NCI-H1417 treated with DMSO at 0.1 percent for 48 hours (cell line): ENCODE data around the gene AHI1.

ENCODE experiments used
- DNase-seq: peaks from one replicate; lab custom pipeline; 2025; lab: John Stamatoyannopoulos, UW

AHI1 gene

DNA sequence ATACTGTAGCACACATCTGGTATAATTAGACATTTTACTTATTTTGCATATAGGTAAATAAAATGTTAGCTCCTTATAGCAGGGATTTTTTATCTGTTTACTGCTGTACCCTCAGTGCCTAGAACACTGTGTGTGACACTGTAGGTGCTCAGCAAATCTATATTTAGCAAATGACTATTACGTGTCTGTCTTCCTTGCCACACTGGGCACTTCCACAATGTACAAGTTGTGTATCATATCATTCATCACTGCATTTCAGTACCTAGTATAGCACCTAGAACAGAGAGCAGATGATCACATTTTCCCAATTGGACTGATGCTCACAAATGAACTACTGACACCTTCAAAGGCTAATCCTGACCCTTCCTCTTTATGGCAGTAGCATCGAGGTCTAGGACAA, 200.8 kb downstream of the AHI1 start:
- no peak for DNase-seq

DNA sequence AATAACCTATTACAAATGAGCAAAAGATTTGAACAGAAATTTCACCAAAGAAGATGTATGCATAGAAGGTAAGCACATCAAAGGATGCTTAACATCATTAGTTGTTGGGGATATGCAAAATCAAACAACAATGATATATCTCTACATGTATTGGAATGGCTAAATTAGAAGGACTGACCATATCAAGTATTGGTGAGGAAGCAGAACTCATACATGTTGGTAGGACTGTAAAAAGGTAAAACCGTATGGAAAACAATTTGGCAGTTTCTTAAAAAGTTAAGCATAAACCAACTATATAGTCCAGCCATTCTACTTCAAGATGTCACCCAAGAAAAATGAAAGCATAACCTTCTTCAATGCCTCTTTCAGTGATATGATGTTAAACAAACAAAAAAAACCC, 202.5 kb downstream of the AHI1 start:
- DNase-seq = no peak

DNA sequence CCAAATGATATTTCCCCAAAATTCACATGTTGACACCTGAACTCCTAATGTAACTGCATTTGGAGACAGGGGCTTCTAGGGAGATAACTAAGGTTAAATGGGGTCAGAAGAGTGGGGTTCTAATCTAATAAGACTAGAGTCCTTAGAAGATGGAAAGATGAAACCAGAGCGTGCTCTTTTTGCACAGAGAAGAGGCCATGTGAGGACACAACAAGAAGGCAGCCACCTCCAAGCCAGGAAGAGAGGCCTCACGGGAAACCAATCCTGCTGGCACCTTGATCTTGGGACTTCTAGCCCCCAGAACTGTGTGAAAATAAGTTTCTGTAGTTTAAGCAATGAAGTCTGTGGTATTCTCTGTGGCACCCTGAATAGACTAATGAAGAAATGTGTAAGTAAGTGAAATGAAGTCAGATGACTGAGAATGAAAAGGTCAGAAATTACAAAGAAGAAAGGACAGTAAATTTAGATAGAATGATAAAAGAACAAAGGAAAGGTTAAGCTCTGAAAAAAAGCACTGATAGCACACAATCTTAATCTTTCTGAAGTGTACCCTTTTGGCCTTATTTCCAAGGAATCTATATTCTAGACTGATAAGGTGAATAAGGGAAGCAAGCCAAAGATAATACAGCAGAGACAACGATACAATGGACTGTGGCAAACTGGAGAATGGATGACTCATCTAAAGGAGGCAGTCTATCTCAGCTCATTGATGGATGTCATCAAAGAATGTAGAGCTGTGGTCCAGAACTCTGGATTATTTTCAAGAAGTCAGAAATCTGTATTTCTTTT, 206.1 kb downstream of the AHI1 start:
- no peak for DNase-seq

DNA sequence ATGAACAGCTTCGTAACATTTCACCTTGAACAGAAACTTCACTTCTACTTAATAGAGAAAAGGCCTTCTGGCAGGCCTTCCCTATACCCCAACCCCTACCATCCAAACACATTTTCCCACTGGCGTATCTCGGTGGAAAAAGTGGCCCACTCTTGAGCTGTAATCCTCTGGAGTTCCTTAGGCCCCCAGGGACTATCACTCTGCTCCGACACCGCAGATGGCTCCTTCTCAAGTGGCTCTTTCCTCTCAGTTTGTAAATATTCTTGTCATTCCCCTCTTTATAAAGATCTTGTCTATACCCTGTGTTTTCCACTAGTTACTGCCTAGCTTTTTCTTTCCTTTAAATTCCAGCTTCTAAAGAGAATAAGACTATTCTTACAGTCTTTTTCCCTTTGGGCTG, 207.7 kb downstream of the AHI1 start:
- no peak for DNase-seq

DNA sequence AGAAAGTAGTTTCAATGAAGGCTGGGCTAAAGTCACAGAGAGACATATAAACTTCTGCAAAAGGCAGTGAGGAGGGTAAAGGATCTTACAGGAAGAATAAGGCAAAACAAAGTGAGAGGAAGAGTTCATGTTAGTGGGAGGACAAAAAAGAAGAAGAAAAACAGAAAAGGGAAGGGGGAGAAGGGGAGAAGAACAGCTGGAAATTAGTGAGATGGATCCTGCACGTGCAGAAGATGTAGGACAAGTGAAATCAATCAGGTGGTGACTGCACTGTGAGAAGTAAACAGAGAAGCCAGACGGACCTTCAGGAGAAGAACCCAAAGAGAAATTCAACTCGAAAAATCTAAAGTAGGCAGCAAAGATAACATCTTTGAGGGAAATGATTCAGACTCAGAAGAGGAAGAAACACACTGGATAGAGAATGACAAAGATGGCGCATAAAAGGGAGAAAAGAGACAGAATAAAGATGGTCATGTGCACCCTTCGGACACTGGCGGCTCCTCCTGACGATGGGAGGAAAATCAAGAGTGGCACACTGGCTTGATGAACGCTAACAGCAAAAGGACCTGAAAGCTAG, 210.5 kb downstream of the AHI1 start:
- no peak for DNase-seq

DNA sequence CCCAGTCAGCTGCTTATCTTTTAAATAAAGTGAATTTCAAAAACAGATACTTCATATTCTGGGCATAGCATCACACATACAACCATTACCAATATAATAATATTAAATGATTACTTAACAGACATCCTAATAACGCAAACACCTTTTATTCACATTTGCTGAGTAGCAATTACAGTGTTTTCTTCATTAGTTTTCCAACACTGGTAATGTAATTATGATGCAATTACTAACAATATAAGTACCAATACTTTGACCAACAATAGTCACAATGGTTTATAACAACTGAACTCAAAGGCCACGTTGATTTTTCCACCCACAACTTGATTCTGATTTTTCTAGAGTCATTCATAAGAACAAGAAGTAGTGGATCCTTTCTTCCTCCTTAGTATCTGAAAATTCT, 212.4 kb downstream of the AHI1 start:
- no peak for DNase-seq

DNA sequence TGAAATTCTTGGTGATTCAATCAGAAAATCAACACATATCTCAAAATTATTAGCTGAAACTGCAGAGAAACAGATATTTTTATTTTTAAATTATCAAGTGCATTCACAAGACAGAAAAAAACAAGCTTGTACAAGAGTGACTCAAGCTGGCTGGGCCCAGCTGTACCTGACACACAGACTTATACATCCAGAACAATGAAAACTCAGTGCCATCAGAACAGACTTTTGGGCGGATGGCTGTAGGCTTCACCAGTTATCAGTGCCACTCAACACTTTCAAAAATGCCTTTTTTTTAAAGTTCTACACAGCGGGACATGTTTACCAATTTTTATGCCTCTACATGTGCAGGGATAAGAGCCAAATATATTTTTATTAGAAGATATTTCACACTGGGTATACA, 213.6 kb downstream of the AHI1 start:
- DNase-seq = no peak

DNA sequence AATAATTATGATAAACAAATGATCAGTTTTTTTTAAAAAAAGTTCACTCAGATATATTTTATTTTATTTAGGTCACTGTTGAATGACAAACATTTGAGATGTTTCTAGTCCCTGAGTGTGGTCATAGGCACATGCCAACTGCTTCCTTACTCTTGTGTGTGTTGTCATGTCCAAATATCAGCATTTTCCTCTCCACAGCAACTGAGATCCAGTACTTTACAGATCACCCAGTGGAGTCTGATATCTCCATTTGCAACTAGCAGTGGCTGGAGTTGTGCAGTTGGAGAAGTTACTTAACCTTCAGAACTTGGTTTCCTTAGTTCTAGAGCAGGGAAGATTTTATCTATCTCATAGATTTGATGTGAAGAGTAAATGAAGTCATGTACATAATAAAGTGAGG, 215.1 kb downstream of the AHI1 start:
- no peak for DNase-seq

DNA sequence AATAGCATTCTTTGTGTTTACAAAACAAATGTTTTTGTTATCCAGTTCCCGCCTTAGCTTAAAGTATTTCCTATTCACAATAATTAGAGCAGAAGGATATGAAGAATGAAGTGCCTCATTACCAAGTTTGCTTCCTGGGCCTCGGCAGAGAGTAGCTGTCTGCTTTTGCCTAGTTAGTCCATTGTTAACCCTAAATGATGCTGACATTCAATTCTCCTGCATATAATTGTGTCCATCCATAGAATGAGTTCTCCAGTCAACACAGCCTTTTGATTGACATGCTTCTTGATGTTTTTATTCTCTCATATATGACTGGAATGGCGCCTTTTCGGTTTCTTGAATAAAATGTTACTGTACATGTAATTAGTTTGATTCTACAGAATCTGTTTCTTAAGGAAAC, 215.6 kb downstream of the AHI1 start:
- no peak for DNase-seq

DNA sequence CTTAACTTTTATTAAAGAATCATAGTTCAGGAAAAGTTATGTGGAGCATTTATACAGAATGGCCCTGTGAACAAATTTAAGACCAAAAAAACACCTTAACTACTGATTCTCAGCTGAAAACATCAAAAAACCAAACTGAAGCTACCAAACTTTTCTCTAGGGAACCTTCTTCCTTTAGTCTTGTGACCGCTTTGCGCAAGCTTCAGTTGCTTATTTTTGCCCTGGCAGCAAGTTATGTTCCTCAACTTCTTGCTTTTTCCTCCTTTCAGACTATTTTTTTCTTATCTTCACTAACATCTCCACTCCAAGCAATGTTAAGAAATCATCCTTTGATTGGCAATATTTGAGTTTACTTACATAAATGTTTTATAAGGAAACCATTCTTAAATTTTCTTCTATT, 216.3 kb downstream of the AHI1 start:
- DNase-seq = no peak

DNA sequence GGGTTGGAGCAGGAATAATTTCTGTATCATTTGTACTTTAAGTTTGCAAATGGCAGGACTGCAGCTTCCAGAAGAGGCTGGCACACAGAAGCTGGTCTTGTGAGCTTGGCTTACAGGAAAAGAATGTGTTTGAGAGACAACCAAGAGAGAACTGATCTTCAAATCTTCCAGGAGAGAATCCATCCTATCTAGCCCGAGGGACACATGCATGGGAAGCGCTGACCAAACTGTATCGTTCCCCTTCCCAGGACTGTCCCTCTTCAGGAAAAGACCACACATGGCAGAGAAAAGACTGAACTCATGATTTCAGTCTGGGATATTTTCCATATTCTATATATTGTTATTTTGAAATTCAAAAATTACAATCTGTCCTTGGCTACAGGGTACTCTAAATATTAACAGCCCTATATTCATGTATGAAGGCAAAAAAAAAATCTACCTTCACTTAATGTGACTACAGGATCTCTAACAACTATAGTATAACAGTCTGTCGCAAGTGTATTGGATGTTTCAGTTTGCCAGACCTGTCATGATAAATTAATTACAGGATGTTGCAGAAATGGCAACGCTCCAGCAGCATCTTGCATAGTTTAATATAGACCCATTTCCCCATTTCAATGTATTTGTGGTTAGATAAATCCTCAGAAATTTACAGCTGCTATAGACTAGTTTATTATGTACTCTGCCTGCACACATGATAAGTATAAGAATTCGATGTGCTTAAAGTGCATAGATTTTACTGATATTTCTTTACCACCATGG, 217.0 kb downstream of the AHI1 start:
- no peak for DNase-seq

DNA sequence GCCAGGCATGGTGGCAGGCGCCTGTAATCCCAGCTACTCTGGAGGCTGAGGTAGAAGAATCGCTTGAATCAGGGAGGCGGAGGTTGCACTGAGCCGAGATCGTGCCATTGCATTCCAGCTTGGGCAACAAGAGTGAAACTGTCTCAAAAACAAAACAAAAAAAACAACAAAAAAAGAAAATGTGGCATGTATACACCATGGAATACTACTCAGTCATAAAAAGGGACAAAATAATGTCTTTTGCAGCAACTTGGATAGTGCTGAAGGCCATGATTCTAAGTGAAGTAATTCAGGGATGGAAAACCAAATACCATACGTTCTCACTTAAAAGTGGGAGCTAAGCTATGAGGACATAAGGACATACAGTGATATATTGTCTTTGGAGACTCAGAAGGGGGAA, 220.1 kb downstream of the AHI1 start:
- DNase-seq = no peak

DNA sequence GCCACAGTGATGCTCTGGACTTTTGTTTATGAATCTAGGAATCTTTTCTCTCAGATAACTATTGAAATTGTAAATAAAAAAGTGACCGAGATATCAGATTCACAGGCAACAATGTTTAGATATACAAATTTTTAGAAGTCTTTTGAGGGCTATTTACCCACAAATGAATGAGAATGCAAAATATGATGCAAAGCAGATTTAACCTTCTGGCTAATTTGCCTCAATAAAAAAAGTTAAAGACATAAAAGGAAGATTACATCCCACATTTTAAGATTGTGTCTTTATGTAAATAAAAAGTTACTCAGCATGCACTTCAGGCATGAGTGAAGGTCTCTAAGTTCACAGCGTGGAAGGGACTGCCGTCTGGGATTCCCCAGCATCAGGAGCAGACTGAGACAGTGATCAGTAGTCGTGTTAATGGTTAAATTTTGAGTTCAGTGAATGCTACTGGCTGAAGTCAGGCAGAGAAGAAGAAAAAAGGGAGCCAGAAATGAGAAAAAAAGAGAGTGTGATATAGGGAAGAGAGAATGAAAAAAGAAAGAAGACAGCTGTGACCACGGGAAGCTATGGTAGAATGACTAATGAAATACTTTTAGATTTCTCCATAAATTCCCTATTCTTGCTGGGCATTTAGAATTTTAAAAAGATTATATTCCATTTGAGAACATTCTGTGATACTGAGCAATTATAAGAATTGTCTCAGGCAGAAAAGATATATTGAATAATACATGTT, 222.8 kb downstream of the AHI1 start:
- DNase-seq = no peak

DNA sequence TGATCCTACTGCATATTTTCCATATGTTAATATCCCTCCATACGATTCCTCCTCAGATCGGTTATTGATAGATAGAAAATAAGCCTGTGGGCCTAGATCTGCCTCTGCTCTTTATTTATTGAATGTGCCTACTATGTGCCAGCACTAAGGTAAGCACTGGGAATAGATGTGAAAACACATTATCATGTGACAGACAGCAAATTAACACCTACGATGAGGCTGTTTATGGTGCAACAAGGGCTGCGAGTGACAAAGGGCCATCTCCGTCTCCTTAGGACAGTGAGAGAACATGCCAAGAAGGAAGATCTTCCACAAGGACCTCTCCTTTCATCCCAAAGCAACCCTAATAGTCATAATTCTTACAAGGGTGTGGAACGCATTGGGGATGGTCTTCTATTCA, 225.9 kb downstream of the AHI1 start:
- no peak for DNase-seq

DNA sequence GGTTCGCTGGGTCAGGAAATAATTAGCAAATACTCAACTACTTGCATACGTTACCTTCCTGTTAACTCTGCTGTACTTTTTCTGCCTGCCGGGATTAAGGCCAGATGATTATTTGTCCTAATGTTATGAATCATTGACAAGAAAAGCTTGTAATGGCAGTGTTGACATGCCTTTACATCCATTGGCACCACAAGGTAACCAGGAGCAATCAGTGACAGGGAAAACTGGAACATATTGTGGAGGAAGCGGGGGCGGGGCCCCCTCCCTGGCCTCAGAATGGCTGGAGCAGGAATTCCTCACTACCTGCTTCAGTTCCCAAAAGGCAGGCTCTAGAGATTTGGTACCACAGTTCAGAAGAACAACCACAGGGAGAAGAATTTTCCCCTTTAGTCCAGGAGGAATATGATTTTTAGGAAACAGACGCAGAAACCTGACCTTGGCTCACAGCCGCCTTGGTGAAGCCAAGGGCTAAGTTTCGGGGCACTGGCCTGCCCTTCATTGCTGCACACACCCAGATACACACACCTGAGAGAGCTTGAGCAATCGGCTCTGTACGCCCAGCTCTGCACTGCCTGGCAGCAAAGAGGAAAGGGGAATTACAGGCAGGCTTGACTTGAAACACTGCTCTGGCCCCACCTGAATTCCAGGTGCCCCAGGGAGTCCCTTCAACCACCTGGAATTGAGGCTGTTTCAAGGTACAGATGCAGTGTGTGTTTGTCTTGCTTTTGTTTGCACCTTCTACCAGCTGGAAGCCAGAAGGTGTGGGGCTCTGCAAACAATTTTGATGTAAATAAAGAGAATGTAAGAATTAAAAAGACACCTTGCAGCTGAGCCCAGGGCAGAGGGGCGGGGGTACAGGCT, 226.6 kb downstream of the AHI1 start:
- DNase-seq = peak; percentile 92

DNA sequence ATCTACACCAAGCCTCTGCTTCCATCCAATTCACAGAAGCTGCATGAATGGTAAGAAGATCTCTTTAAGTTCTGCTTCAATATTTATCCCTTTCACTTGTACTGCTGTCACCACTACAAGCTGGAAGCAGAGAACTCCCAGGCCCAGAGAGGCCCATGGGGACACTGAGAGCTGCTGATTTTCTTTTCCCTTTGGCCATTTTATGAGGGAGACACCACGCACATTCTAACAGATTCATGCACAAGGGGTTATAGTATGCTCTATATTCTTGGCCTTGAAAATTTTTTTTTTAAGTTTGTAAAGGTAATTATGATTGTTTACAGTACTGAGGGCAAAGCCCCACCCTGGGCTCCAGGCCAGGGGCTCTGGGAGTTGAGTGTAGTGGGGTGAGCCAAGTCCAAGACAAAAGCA, 228.1 kb downstream of the AHI1 start:
- no peak for DNase-seq

DNA sequence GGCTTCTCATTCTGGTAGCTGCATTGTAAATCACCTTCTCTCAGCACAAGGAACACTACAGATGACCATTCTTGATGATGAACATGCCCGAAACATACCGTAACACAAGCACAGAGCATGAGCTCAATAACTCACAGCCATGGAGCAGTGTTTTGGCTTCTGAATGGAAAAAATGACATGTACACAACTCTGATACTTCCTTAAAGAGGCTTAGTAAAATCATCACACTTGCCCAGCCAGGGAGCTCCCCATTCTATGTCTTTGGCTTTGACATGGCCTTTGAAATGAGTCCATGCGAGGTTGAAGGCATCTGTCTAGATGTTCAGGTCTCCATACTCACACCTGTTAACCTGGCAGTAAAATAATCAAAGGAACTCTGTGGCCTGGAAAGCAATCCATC, 228.8 kb downstream of the AHI1 start:
- no peak for DNase-seq

DNA sequence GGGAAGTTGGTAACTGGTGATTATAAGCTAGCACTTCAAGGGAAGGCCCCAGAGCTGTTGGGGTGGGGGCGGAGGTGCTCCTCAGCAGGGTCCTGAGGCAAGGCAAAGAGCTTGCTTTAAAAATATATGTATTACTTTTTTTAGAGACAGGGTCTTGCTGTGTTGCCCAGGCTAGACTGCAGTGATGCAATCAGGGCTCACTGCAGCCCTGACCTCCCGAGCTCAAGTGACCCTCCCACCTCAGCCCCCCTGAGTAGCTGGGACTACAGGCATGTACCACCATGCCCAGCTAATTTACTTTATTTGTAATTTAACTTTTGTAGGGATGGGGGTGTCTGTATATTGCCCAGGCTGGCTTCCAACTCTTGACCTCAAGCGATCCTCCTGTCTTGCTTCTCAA, 229.3 kb downstream of the AHI1 start:
- no peak for DNase-seq

DNA sequence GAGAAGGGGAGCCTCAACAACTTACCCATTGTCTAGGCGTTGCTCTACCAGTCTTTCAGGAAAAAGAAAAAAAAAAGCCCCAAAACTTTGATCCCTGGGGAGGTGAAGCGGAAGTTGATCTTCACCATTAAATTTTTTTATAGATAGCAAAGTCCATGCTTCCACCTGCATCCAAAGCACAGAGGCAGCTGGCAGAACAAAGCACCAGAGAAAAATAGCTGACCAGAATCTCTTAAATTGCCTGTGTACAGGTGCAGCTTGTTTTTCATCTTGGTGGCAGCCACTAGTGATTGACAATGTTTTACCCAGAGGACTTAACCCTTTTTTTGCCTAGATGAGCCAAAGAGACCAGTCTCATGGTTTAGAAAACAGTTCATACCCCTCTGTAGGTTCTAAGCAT, 230.5 kb downstream of the AHI1 start:
- peak; percentile 78 for DNase-seq

DNA sequence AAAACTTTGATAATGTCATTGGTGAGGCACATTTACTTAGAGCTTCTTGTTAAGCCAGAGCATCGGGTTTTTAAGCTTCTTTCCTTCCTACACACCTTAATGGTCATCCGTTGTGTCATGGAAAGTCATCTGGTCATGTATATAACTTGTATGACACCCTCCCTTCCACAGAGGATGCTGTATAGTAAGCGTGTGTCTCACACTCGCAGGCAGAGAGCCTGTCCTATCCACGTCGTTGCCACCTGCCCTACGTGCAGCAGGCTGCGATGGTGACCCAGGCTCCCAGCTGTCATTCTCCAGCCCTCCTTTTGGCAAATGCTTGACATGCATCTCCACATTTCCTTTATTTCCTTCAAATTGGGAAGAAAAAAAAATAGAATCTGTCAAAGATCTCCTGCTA, 230.9 kb downstream of the AHI1 start:
- peak; percentile 78 for DNase-seq

DNA sequence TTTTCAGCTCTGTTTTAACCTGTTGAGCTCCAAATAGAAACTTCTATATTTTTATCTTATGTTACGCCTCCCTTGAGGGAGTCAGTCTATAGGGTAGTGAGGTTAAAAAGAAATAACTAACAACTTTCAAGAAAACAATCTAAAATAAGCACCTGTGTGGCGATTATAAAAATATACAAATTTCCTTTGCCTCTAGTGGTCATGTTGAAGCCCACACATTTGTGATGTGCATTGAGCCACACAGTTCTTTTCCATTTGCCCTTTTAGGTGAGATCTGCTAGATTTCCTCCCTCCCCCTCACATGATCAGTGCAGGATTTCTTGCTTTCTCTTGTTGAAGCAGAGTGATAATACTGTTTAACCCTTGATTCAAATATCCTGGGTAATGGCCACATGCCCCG, 232.3 kb downstream of the AHI1 start:
- DNase-seq = no peak
